Natural killer cell (primary cell): ENCODE measurements around the gene FAT1. TPM values are rescaled to one million over a fixed set of nuclear protein-coding genes. Genes with fewer than 3 reads are reported as not detected.
"Not testable (repeated sequence)": the region's sequence is repeated elsewhere in the genome, so short reads cannot be mapped to it uniquely, and the experiment has no call there.

ENCODE experiments used
- ATAC-seq, 3 donors: fragments of 150-1000 bp in 2 of 3; fragments of 200-7000 bp in 1 of 3; cut with Tn5 transposase; 1 replicate in 1 of 3; 2 replicates in 2 of 3; pipeline ENCODE4 v1.10.0; 2021; ENCODE audit warnings: mild to moderate bottlenecking in 2 of 3, moderate library complexity in 2 of 3
- DNase-seq, 2 donors: peaks; one replicate each; pipeline versions ENCODE4 v3.0.0 to v3.0.0-alpha.2; 2013 to 2021; ENCODE audit warnings: mixed read lengths in 1 of 2
- H3K27ac ChIP-seq: one replicate; pipeline ENCODE4 v1.5.1; 2013; ENCODE audit warnings: mild to moderate bottlenecking, low read length
- H3K27me3 ChIP-seq: one replicate; pipeline ENCODE4 v1.6.1; 2013; ENCODE audit warnings: low read length; ENCODE audit not compliant: control insufficient read depth, insufficient read depth
- H3K36me3 ChIP-seq: one replicate; pipeline ENCODE4 v1.6.1; 2013; ENCODE audit warnings: low read length; ENCODE audit not compliant: control insufficient read depth, insufficient read depth
- H3K4me1 ChIP-seq: one replicate; pipeline ENCODE4 v1.6.1; 2013; ENCODE audit warnings: low read length; ENCODE audit not compliant: control insufficient read depth, insufficient read depth
- H3K4me3 ChIP-seq: one replicate; pipeline ENCODE4 v1.5.1; 2013; ENCODE audit warnings: low read length
- H3K9me3 ChIP-seq: one replicate; pipeline ENCODE4 v1.6.1; 2013; ENCODE audit warnings: low read length; ENCODE audit not compliant: control insufficient read depth, insufficient read depth
- H3K27ac Mint-ChIP-seq, 2 donors: one replicate each; pipeline ENCODE4 v1.8.0; 2022; ENCODE audit warnings: mild to moderate bottlenecking in 2 of 2, mixed read lengths in 2 of 2, moderate library complexity in 1 of 2
- H3K27me3 Mint-ChIP-seq, 2 donors: one replicate each; pipeline ENCODE4 v1.8.0; 2022; ENCODE audit warnings: low read depth in 2 of 2, mixed read lengths in 2 of 2
- H3K36me3 Mint-ChIP-seq: one replicate; pipeline ENCODE4 v1.8.0; 2022; ENCODE audit warnings: mixed read lengths
- H3K4me1 Mint-ChIP-seq, 2 donors: one replicate each; pipeline ENCODE4 v1.8.0; 2022; ENCODE audit warnings: mixed read lengths in 2 of 2
- H3K4me3 Mint-ChIP-seq: one replicate; pipeline ENCODE4 v1.8.0; 2022; ENCODE audit warnings: mild to moderate bottlenecking, moderate library complexity, mixed read lengths
- H3K9me3 Mint-ChIP-seq, 2 donors: one replicate each; pipeline ENCODE4 v1.8.0; 2022; ENCODE audit warnings: mixed read lengths in 2 of 2
- CTCF ChIP-seq: fragments of 200-600 bp; IDR thresholded peaks from one replicate; pipeline ENCODE4 v1.8.0; 2022; ENCODE audit warnings: antibody characterized with exemption
- WGBS: methylation state at CpG from one replicate; pipeline ENCODE4 v1.1.7; 2013; ENCODE audit warnings: missing lambda C conversion rate; ENCODE audit not compliant: insufficient coverage; 5-methylcytosine and 5-hydroxymethylcytosine counted together
- intact Hi-C: fragments of 100-400 bp; cut with micrococcal nuclease; formaldehyde crosslinking; loops from one replicate; pipeline ENCODE4 v1.14.2; 2022
- total RNA-seq, 4 donors: library from RNA; stranded (reverse); fragments of 120-200 nt in 1 of 4; gene quantifications; one replicate each; pipeline versions ENCODE4 v1.2.3 to v1.2.4, GENCODE V29; 2013 to 2022

FAT1 gene
- total RNA-seq, 3 donors from 2014 or later (not counting 1 experiment from before 2014, with no cell fraction given) = not detected

DNA sequence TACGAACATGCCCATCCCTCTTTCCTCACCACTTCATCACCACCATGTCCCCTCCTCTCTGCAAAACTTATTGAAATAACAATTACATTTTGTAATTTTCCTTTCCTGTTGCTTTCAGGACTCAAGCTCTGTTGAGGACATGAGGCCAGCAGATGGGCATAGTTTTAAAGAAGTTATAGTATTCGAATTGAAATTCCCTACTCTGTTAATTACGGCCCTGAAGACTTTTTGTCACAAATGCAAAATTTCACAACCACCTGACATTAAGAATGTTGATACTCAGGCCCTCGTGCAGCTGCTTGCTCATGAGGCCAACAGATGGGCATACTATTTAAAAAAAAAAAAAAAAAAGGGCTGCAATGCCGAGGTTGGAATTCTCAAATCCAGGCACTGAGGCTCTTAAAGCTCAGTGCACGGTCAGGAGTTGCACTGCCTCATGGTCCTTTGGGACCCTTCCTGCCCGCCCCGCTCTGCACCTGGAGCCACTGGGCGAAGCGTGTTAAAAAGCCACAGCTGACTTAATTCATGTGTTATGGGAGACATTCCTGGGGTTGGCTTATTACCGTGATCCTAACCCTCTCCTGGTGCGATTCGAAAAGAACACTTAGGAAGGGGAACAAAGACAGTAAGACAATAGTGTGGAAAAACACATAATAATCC is 34.2 kb upstream of the FAT1 start:
- Histone ChIP-seq H3K4me1 (no peaks in the 10 kb centered on the region), H3K36me3 (no peaks in the 10 kb centered on the region), H3K27me3 (no peaks in the 10 kb centered on the region), H3K27ac (no peak overlapping the region), H3K4me3 (no peak overlapping the region), H3K9me3 (peaks cover 5% of the 10 kb centered on the region)
- WGBS = 93% methylated on average over 11 of the region's 13 CpGs
- Mint-ChIP-seq H3K4me1 (no peaks in the 10 kb centered on the region), H3K27me3 (no peaks in the 10 kb centered on the region), H3K36me3 (no peaks in the 10 kb centered on the region), H3K9me3 (peaks cover 16 to 18% of the 10 kb centered on the region in 2 donors), H3K27ac (no peak overlapping the region), H3K4me3 (no peak overlapping the region)
- DNase-seq (no peak), ATAC-seq (no peak)
- no peak for TF ChIP-seq CTCF
- intact Hi-C loops = no loop called here

DNA sequence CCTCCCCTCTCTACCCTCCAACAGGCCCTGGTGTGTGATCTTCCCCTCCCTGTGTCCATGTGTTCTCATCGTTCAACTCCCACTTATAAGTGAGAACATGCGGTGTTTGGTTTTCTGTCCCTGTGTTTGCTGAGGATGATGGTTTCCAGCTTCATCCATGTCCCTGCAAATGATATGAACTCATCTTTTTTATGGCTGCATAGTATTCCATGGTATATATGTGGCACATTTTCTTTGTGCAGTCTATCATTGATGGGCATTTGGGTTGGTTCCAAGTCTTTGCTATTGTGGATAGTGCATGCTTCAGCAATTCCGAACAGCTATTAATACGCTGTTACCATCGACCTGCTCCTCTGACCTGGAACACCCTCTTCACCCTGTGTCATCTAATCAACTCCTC is 32.9 kb upstream of the FAT1 start:
- H3K4me1 Mint-ChIP-seq, H3K36me3 Mint-ChIP-seq, H3K27ac ChIP-seq, DNase-seq, H3K4me1 ChIP-seq, H3K9me3 ChIP-seq, H3K27ac Mint-ChIP-seq, intact Hi-C loops, H3K36me3 ChIP-seq, H3K4me3 ChIP-seq, ATAC-seq, H3K4me3 Mint-ChIP-seq, H3K27me3 Mint-ChIP-seq, H3K27me3 ChIP-seq: not testable (repeated sequence)
- H3K9me3 Mint-ChIP-seq = peaks cover 16 to 18% of the 10 kb centered on the region in 2 donors
- WGBS = 96% methylated on average over 3 of the region's 5 CpGs

GRCh38 chr4:186755550-186756519 is 32.2 kb upstream of the FAT1 start:
- no peak overlapping the region for H3K4me3 ChIP-seq
- Mint-ChIP-seq H3K36me3 (no peaks in the 10 kb centered on the region), H3K27me3 (no peaks in the 10 kb centered on the region), H3K27ac (no peak overlapping the region), H3K4me3 (no peak overlapping the region), H3K4me1 (no peaks in the 10 kb centered on the region), H3K9me3 (peaks cover 14 to 16% of the 10 kb centered on the region in 2 donors)
- 90% methylated on average over 8 of the region's 8 CpGs for WGBS
- intact Hi-C loops = no loop called here
- peaks cover 5% of the 10 kb centered on the region for H3K9me3 ChIP-seq
- no peaks in the 10 kb centered on the region for H3K27me3 ChIP-seq
- TF ChIP-seq CTCF = no peak
- no peak overlapping the region for H3K27ac ChIP-seq
- no peak for DNase-seq
- ATAC-seq = no peak
- no peaks in the 10 kb centered on the region for H3K4me1 ChIP-seq
- H3K36me3 ChIP-seq = no peaks in the 10 kb centered on the region

DNA sequence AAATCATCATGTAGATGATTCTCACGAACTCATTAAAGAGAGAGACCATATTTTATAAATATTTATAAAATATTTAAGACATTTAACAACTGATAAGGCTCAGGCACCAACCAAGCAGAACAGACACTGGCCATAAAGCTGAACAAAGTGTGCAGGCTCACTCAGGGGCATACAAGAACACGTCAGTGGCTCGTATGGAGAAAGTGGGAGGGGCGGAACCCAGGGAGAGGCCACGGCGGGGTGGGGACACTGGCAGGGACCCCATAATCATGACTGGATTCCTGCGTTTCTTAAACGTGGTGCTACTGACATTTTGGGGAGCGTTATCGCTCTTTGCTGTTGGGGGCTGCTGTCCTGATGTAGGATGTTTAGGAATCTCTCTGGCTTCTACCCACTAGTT is 31.3 kb upstream of the FAT1 start:
- Mint-ChIP-seq H3K27ac (no peak overlapping the region), H3K4me3 (no peak overlapping the region), H3K9me3 (peaks cover 14 to 16% of the 10 kb centered on the region in 2 donors), H3K27me3 (no peaks in the 10 kb centered on the region), H3K4me1 (no peaks in the 10 kb centered on the region), H3K36me3 (no peaks in the 10 kb centered on the region)
- H3K36me3 ChIP-seq = no peaks in the 10 kb centered on the region
- H3K4me1 ChIP-seq = no peaks in the 10 kb centered on the region
- no peak for TF ChIP-seq CTCF
- 82% methylated on average over 9 of the region's 10 CpGs for WGBS
- peaks cover 5% of the 10 kb centered on the region for H3K9me3 ChIP-seq
- intact Hi-C loops = no loop called here
- no peak for DNase-seq
- no peak overlapping the region for H3K27ac ChIP-seq
- ATAC-seq = no peak
- H3K4me3 ChIP-seq = no peak overlapping the region
- H3K27me3 ChIP-seq = no peaks in the 10 kb centered on the region
